NCI-H1417 (cell line): ENCODE data around the gene C14orf180.

Experiments
- DNase-seq, 3 experiments: peaks; one replicate each; lab custom pipeline; 2025; lab: John Stamatoyannopoulos, UW

C14orf180 gene

DNA sequence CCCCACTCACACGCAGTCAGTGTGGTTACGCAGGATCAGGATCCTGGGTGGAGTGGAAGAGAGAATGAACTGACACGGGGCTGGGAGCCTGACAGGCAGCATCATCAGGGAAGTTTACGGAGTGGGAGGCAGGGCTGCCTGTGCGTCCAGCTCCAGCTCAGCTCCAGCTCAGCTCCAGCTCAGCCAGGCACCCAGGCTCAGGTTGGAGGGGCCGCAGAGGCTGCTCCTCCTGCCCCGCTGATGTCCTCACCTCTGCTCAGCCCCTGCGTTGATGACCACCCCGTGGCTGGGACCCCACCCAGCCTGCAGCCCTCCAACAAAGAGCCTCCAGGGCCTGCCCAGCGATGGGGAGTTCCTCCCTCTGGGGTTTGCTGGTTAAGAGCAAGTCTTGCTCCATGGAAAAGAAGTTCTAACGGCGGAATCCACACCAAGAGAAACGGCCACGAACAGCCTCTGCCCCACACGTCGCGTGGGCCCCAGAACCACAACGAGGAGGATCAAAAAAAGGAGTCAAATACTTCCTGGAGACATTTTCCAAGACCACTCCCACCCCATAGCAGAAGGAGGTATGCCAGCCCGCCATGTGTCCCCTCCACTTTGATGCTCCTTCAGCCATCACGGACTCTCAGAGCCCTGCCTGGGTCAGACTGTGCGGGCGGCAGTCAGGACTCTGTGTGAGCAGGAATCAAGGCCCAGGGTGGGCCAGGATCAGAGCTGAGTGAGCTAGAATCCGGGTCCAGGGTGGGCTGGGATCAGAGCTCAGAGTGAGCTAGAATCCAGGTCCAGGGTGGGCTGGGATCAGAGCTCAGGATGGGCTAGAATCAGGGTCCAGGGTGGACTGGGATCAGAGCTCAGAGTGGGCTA, 17.7 kb upstream of the C14orf180 start:
- DNase-seq, result no peak

- DNase-seq, result no peak
These were observed 17.0 kb upstream of the C14orf180 start for GRCh38 chr14:104562606-104563005.

DNA sequence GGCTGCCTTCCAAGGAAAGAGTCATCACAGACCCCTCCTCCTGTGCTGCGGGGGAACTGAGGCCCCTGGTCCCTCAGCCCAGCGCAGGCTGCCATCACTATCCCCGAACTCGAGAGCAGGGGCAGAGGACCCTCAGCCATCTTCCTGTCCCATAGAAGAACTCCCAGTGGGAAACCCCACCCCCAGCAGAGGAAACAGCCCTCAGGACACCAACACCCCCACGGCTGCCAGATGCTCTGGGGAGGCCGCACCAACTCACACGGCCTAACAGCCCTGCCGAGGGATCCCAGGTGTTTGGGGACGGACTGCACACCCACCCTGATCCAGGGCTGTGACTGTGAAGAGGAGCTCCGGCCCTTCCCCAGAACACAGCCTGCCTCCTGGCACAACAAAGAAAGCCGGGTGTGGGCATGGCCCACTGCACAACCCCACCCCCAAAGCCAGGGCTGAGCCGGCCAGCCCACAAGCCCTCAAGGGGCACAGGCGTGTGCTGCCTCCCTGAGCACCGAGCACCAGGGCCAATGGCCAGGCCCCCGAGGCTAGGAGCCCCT, 16.3 kb upstream of the C14orf180 start:
- peak in 1 of 3 experiments; percentile 46 for DNase-seq

DNA sequence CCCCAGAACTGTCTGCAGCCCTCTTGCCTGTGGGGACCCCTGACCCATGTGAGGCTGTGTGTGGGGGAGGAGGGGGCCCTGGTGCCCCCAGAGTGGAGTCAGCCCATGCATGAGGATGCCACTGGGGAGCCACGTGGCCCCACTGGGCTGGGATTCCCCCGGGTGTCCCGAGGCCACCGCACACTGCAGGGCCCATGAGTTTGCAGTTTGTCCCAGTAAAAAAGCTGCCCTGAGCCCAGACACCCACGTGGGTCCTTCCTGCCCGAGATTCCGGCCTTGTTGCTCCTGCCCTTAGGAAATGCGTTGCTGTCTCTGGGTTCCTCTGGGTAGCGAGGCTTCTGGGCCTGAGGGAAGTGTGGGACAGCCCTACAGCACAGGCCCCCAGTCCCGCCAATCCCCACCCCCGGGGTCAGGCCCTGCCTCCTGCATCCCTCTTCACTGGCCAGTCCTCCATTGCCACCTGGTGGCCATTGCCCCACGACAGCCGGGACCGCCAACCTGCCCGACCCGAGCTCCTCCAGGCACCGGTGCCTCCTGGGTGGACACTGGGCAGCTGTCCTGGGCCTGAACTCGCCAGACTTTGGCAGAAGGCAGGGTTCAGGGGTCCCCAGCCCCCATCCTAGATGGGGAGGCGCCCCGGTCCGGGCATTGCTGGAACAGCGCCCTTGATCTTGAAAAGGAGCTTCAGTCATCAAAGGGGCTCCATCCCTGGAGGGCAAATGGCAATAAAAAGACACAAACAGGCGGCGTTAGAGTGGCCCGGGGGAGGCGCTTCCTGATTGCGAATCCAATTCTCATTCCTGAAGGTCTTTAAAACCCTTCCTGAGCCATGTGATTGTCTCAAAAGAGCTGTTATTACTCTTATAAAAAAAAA, 15.6 kb upstream of the C14orf180 start:
- peak; percentile 35 to 81 (median 66) for DNase-seq

- DNase-seq, result no peak
These were observed 14.6 kb upstream of the C14orf180 start for GRCh38 chr14:104564744-104565679.

- DNase-seq, result no peak
These were observed 12.2 kb upstream of the C14orf180 start for GRCh38 chr14:104567141-104567956.

DNA sequence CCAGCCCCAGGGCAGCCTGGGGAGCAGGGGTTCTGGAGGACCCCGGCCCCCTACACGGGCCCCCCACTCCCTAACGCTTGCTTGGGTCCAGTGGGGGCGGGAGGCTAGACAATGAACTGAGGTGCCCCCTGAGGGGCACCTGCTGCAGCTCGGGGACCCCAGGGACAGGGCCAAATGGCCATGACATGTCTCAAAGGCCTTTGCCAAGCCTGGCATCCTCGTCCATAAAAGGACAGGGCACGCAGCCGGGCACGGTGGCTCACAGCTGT, 11.7 kb upstream of the C14orf180 start:
- DNase-seq, result no peak

GRCh38 chr14:104568620-104569019, 10.9 kb upstream of the C14orf180 start:
- DNase-seq, result no peak

- DNase-seq, result no peak
These were observed 10.1 kb upstream of the C14orf180 start for GRCh38 chr14:104569435-104569834.

DNA sequence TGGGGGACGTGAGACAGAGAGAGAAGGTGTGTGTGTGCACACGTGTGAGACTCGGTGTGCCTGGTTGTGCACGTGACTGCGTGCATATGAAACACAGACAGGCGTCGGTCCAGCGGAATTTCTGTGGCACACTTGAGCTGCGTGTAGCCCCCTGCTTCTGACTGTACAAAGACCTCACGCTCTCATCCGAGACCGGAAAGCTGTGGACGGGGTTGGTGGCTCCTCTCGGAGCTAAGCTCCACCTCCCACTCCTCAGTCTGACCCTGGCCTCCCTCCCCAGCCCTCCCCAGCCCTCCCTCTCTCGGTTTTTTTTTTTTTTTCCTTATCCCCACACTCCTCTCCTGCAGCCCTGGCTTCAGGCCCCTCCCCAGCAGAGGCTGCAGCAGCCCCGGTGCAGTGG, 8.3 kb upstream of the C14orf180 start:
- no peak for DNase-seq

GRCh38 chr14:104572024-104572626, 7.4 kb upstream of the C14orf180 start:
- DNase-seq, result no peak

DNA sequence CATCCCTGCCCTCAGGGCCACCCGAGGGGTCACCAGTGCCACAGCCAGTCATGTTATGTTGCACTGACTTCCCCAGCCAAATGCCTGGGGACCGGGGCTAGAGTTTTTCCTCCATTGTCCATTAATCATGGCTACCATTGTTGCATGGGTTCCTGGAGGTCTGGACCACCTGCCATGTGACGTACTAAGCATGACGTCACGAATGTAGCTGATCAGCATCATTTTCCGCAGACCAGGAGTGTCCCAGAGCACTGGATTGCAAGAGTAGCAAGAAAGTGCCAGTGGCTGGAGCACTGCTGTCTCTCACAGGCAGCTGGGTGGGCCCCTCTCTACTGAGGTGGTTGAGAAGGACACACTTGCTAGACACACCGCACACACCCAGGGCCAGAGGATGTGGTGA, 6.9 kb upstream of the C14orf180 start:
- DNase-seq, result no peak

- no peak for DNase-seq
These were observed 5.6 kb upstream of the C14orf180 start for GRCh38 chr14:104573930-104574329.

DNA sequence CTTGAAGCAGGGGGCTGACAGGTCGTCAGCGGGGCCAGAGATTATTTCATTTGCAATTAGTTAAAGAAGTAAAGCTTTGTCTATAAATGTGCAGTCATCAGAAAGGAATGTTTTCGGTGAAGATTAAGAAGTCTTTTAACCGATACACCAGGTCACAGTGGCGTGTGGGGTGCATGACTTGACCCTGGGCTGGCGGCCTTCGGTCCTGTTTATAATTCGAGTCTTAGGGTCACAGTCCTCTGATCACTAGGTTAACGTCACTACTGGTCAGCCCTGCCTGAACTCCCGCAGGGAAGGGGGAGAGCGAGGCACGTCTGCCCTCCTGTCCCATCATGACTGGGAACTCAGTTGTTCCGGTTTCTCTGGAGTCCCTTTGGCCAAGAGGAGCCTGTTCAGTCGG, 5.0 kb upstream of the C14orf180 start:
- no peak for DNase-seq

DNA sequence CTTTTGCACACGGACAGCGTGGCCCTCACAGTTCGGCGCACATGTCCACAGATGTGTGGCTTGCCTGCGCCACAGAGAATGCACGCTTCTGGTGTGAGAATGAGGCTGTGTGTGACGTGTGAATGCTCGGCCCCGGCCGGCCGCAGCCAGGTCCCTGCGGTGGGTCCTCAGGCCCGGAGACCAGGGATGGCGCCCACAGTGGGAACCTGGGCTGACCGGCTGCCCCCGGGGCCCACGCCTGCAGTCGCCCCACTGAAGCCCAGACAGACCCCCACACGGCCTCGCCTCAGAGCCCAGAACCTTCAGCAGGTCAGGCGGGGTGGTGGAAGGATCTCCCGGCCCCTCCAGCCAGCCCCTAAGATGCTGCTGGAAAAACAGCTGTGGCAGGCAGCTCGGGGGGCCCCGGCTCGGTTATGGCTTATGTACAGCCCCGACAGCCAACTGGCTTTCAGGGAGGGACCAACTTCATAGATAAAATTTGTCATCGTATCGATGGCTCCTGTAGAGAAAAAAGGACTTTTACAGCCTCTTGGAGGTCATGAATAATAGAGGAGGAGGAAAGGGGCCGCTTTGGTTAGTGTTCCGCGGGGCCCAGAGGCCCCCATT, 4.5 kb upstream of the C14orf180 start:
- DNase-seq, result no peak

- DNase-seq, result no peak
These were observed 3.2 kb upstream of the C14orf180 start for GRCh38 chr14:104576232-104576969.

DNA sequence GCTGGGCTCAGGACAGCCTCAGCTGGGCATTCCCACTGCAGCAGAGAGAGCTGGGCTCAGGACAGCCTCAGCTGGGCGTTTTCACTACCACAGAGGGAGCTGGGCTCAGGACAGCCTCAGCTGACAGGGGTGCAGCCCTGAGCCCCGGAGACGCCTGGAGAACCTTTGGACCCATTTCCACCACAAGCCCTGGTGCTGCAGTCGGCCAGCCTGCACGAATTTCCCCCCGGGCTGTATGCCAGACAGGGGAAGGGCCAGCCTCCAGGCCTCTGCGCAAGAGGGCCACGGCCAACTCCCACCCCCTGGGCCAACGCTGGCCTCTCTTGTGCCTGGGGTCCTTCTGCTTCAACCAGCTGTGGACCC, 2.6 kb upstream of the C14orf180 start:
- no peak for DNase-seq

GRCh38 chr14:104577426-104577825, 2.1 kb upstream of the C14orf180 start:
- DNase-seq, result no peak

- DNase-seq, result no peak
These were observed 1.7 kb upstream of the C14orf180 start for GRCh38 chr14:104577847-104578301.
